ENCODE data around the gene ST6GALNAC3.
"Not testable (repeated sequence)": the region's sequence is repeated elsewhere in the genome, so short reads cannot be mapped to it uniquely, and the experiment has no call there.

ST6GALNAC3 gene

GRCh38 chr1:76106251-76106650 lies 31.7 kb downstream of the ST6GALNAC3 start:
- DNase-seq (ENCODE audit: low read depth, low spot score): no peak

GRCh38 chr1:76106719-76107235 lies 32.2 kb downstream of the ST6GALNAC3 start:
- DNase-seq (ENCODE audit: low read depth, low spot score): no peak

GRCh38 chr1:76109404-76109803 lies 34.9 kb downstream of the ST6GALNAC3 start:
- DNase-seq (ENCODE audit: low read depth, low spot score): no peak

- DNase-seq (ENCODE audit: low read depth, low spot score): no peak
These were observed 35.5 kb downstream of the ST6GALNAC3 start for GRCh38 chr1:76109901-76110560.

GRCh38 chr1:76110666-76111065 lies 36.1 kb downstream of the ST6GALNAC3 start:
- no peak for DNase-seq (ENCODE audit: low read depth, low spot score)

GRCh38 chr1:76112321-76112720 lies 37.8 kb downstream of the ST6GALNAC3 start:
- not testable (repeated sequence) for DNase-seq (ENCODE audit: low read depth, low spot score)

- no peak for DNase-seq (ENCODE audit: low read depth, low spot score)
These were observed 38.9 kb downstream of the ST6GALNAC3 start for GRCh38 chr1:76113446-76113845.

GRCh38 chr1:76115171-76115570 lies 40.6 kb downstream of the ST6GALNAC3 start:
- no peak for DNase-seq (ENCODE audit: low read depth, low spot score)

GRCh38 chr1:76121850-76122249 lies 47.3 kb downstream of the ST6GALNAC3 start:
- no peak for DNase-seq (ENCODE audit: low read depth, low spot score)

- DNase-seq (ENCODE audit: low read depth, low spot score): no peak
These were observed 47.7 kb downstream of the ST6GALNAC3 start for GRCh38 chr1:76122271-76122670.

GRCh38 chr1:76123411-76124064 lies 49.0 kb downstream of the ST6GALNAC3 start:
- not testable (repeated sequence) for DNase-seq (ENCODE audit: low read depth, low spot score)

GRCh38 chr1:76124196-76124595 lies 49.6 kb downstream of the ST6GALNAC3 start:
- DNase-seq (ENCODE audit: low read depth, low spot score): no peak

GRCh38 chr1:76125473-76126219 lies 51.1 kb downstream of the ST6GALNAC3 start:
- no peak for DNase-seq (ENCODE audit: low read depth, low spot score)

GRCh38 chr1:76128096-76128495 lies 53.5 kb downstream of the ST6GALNAC3 start:
- DNase-seq (ENCODE audit: low read depth, low spot score): no peak

- DNase-seq (ENCODE audit: low read depth, low spot score): no peak
These were observed 55.2 kb downstream of the ST6GALNAC3 start for GRCh38 chr1:76129731-76130130.

- no peak for DNase-seq (ENCODE audit: low read depth, low spot score)
These were observed 56.4 kb downstream of the ST6GALNAC3 start for GRCh38 chr1:76130992-76131391.

GRCh38 chr1:76133977-76134376 lies 59.4 kb downstream of the ST6GALNAC3 start:
- no peak for DNase-seq (ENCODE audit: low read depth, low spot score)

- no peak for DNase-seq (ENCODE audit: low read depth, low spot score)
These were observed 61.3 kb downstream of the ST6GALNAC3 start for GRCh38 chr1:76135835-76136234.

- no peak for DNase-seq (ENCODE audit: low read depth, low spot score)
These were observed 62.3 kb downstream of the ST6GALNAC3 start for GRCh38 chr1:76136894-76137293.

GRCh38 chr1:76137746-76138145 lies 63.2 kb downstream of the ST6GALNAC3 start:
- DNase-seq (ENCODE audit: low read depth, low spot score): no peak

GRCh38 chr1:76138217-76138616 lies 63.7 kb downstream of the ST6GALNAC3 start:
- DNase-seq (ENCODE audit: low read depth, low spot score): no peak

- no peak for DNase-seq (ENCODE audit: low read depth, low spot score)
These were observed 65.7 kb downstream of the ST6GALNAC3 start for GRCh38 chr1:76140227-76140626.
